SKM-1 (cell line): ENCODE data around the gene LGALS7B.
A peak's percentile ranks its signal among the peaks of the same experiment; 100 is the strongest.
"Not testable (repeated sequence)": the region's sequence is repeated elsewhere in the genome, so short reads cannot be mapped to it uniquely, and the experiment has no call there.

ENCODE experiments used
- DNase-seq: peaks from one replicate; lab custom pipeline; 2025; ENCODE audit not compliant: unreplicated experiment; lab: John Stamatoyannopoulos, UW

The LGALS7B gene

DNA sequence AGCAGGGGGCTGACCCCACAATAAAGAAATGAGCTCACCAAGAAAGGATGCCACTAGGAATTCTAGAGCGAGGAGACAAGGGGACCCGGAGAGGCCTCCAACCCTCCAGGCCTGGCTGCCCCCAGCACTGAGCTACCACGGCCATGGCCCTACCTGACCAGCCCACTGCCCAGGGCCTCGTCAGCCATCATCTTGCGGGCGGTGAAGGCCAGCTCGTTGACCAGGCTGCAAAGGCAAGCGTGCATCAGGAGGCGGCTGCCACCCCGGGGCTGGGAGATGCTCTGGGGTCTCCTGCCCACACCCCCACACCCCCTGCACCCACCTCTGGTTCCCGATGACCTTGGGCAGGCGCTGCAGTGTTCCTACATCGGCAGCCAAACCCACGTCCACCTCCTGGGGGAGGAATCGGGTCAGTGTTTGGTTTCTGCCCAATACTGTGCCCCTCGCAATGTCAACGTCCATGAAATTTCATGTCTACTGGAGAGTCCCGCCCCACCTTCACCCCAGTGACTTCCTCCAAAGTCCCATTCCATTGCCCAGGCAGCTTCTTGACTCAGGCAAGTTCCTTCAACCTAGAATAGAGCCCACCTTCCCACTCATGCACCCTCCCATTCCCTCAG is 27.2 kb downstream of the LGALS7B start:
- no peak for DNase-seq

DNA sequence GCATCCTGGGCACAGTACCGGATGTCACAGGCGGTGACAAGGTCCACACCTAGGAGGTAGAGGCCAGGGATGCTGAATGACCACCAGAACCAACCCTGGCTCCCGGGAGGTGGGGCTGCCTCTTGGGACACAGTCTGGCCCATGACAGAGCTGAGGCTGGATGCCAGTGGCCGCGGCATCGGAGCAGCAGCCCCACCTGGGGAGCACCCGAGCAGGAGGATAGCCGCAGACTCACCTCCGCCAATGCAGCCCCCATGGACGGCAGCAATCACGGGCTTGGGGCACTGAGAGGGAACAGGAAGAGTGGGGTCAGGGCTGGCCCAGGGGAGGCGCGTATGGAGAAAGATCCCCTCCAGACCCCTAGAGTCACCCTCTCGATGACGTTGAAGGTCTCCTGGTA is 28.1 kb downstream of the LGALS7B start:
- no peak for DNase-seq

- DNase-seq: no peak
Measured at GRCh38 chr19:38819231-38819920, 30.4 kb downstream of the LGALS7B start.

DNA sequence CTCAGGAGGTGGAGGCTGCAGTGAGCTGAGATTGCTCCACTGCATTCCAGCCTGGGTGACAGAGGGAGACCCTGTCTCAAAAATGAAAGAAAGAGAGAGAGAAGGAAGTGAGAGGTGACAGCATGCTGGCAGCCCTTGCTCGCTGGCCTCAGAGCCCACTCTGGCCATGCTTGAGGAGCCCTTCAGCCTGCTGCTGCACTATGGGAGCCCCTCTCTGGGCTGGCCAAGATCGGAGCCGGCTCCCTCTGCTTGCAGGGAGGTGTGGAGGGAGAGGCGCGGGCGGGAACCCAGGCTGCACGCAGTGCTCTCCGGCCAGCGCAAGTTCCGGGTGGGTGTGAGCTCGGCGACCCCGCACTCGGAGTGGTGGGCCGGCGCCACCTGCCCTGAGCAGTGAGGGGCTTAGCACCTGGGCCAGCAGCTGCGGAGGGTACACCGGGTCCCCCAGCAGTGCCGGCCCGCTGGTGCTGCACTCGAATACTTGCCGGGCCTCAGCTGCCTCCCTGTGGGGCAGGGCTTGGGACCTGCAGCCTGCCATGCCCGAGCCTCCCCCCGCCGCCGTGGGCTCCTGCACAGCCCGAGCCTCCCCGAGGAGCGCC is 32.3 kb downstream of the LGALS7B start:
- DNase-seq: not testable (repeated sequence)

DNA sequence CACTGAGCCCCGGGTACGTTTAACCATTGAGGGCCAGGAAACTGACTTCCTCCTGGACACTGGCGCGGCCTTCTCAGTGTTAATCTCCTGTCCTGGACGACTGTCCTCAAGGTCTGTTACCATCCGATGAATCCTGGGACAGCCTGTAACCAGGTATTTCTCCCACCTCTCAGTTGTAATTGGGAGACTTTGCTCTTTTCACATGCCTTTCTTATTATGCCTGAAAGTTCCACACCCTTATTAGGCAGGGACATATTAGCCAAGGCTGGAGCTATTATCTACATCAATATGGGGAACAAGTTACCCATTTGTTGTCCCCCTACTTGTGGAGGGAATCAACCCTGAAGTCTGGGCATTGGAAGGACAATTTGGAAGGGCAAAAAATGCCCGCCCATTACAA is 36.9 kb downstream of the LGALS7B start:
- not testable (repeated sequence) for DNase-seq

GRCh38 chr19:38826856-38827551 is 38.0 kb downstream of the LGALS7B start:
- DNase-seq: no peak

GRCh38 chr19:38829203-38829602 is 40.2 kb downstream of the LGALS7B start:
- not testable (repeated sequence) for DNase-seq

DNA sequence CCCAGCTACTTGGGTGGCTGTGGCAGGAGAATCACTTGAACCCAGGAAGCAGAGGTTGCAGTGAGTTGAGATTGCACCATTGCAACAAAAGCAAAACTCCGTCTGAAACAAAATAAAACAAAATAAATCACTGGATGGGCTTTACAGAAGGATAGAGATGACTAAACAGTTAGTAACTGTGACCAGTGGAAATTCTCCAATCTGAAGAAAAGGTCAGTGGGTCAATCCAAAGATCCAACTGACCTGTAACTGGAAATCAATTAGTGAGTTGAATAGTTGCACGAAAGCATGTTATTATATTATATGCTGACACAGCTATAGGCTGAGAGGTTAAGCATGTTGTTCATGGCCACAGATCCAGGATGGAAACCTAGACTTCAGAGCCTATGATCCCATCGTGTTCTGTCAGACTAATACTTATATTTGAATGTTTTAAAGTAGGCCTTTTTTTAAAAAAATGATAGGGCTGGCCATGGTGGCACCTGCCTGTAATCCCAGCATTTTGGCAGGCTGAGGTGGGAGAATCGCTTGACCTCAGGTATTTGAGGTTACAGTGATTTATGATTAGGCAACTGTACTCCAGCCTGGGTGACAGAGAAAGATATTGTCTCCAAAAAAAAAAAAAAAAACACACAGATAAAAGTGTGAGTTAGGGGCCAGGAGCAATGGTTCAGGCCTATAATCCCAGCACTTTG is 41.2 kb downstream of the LGALS7B start:
- DNase-seq: no peak

DNA sequence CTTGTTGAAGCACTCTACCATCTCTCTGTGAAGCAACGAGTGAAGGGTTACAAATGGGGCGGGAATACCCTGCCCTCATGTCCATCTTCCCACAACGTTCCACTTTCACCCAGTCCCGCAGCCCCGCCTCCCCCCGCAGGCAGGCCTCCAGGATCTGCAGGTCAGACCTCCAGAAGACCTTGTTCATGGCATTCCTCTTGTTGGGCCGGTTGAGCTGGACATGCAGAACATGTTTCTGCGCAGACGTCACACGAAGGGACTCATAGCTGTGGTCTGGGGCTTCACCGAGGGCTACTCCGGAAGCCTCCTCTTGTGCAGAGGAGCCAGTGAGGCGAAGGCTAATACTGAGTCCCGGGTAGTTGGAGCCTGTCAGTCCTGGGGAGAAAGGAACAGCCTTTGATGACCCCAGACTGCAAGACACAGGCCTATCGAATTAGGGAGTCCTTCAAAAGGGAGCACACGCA is 42.2 kb downstream of the LGALS7B start:
- DNase-seq: peak; percentile 52

DNA sequence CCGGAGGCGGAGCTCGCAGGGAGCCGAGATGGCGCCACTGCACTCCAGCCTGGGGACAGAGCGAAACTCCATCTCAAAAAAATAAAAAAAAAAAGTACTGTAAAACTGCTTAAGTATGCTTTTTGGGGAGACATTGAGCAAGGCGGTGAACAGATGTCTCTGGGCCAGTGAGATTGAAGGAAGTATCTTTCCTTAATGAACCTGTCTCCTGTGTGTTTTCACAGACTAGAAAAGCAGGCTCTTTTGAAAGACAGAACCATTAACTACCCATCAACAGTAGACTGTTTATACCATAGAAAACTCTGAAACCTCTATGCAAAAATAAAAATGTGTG is 44.1 kb downstream of the LGALS7B start:
- DNase-seq: no peak

- DNase-seq: no peak
Measured at GRCh38 chr19:38834104-38834490, 45.1 kb downstream of the LGALS7B start.

DNA sequence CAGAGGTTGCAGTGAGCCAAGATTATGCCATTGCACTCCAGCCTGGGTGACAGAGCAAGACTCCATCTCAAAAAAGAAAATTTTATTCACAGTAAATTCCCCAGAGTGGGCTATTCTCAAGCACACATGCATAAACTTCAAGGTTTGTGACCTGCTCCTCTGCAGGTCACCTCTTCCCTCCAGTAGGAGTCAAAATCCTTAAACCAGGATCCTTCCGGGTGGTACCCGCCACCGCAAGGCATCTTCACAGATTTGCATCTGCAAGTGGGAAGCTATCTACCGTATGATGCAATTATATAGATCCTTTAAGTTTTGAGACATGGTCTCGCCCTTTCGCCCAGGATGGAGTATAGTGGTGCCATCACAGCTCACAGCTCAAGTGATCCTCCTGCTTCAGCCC is 45.6 kb downstream of the LGALS7B start:
- DNase-seq: no peak

- DNase-seq: no peak
Measured at GRCh38 chr19:38836159-38836982, 47.4 kb downstream of the LGALS7B start.

DNA sequence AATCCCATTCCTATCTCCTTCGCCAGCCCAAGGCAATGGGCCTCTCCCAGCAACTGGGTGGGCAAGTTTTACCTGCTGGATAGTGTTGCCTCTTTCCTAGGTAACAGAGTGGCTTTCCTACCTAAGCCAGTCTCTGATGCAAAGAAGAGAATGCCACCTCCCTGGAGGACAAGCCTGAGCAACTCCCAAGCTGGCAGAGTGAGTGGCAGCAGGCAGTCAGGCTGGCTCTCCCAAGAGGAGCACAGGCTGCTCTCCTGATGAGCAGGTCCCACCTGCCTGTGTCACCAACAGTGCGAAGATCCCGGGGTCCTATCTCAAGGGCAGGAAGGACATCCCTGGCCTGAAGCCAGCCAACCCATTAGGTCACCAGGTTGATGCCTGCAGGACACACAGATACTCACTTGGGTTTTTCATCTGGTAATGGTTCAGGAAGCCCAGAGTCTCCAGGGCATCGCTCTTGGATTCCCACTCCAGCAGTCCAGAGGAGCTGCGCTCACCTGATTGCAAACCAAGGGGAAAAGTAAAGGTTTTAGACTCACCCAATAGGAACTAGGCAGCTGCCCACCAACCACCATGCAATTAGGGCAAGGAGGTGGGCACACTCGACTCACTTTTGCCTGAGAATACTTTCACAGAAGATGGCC is 48.1 kb downstream of the LGALS7B start:
- no peak for DNase-seq

GRCh38 chr19:38837656-38838121 is 48.7 kb downstream of the LGALS7B start:
- no peak for DNase-seq

DNA sequence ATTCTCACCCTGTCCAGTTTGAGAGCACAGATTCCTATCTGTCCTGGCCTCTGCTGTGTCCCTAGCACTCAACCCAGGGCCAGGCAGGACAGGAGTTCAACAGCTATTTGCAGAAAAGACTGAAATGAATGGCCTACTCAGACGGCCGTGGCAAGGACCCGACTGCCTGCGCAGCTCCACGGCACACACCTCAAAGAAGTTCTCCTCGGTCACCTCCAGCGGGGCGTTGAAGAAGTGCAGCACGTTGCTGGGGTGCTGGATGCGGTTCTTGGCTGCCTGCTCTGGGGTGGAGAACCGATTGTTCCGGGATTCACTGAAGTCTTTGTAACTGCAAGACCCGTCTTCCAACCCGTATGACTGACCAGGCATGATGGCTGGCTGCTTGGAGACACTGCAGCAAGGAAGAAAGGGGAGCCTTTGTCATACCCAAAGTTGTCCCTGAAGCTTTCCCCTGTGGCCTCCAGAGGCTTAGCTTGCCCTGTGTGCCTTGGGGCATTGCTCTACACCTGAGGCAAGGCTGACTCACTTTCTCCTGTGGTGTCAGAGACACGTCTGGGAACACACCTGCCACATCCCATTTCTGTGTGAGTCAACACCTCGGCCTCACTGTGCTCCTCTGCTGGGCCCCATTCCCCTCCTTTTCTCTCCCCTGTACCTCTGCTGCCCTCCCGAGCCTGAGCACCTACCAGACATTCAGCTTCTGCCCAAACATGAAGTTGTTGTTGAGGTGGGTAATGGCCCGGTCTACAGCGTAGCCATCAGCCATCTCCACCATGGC is 49.4 kb downstream of the LGALS7B start:
- DNase-seq: no peak

GRCh38 chr19:38838986-38839761 is 50.2 kb downstream of the LGALS7B start:
- DNase-seq: no peak

DNA sequence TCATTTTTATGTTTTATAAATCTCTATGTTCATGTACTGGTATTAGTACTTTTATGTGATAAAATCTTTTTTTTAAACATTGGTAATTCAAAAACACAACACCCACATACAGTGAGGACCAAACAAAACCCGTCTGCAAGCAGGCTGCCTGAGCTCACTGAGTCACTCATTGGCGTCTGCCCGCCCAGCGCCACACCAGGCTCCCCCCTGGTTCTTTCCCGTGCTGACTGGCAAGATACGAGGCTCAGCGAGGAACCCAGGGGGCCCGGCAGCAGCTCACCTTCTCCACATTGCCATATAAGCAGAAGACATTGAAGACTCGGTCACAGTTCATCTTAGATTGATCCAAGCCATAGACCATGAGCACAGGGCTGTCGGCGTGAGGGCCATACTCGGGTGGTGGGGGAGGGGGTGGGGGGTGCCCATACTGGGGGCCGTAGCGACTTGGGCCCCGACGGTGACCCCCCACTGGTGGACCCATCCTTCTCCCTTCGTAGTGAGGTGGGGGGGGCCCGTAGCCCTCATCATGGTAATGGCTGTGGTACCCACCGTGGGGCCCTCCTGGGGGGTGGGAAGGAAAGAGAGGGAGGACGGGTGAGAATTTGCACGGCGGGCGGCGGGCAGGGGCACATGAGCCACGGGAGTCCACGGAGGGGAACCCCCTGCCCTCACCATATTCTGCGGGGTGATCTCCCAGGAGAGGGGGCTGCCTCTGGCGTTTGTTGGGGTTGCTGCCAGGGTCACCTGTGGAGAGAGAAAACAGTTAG is 51.0 kb downstream of the LGALS7B start:
- DNase-seq: no peak
